HG03565 (cell line): ENCODE results near the gene ROBO3.

Source experiments
- ATAC-seq: cut with Tn5 transposase; IDR thresholded peaks from one replicate; pipeline ENCODE4 v1.9.1; 2021; ENCODE audit warnings: mild to moderate bottlenecking, moderate library complexity; ENCODE audit not compliant: unreplicated experiment

Gene ROBO3

GRCh38 chr11:124841840-124842239, 23.4 kb upstream of the ROBO3 start:
- no peak for ATAC-seq

- no peak for ATAC-seq
These were observed 22.9 kb upstream of the ROBO3 start for GRCh38 chr11:124842305-124842704.

GRCh38 chr11:124843616-124843910, 21.7 kb upstream of the ROBO3 start:
- ATAC-seq = no peak

GRCh38 chr11:124844664-124845079, 20.6 kb upstream of the ROBO3 start:
- ATAC-seq = no peak

GRCh38 chr11:124846070-124846673, 19.1 kb upstream of the ROBO3 start:
- ATAC-seq = no peak

- no peak for ATAC-seq
These were observed 6.1 kb upstream of the ROBO3 start for GRCh38 chr11:124859171-124859570.

- no peak for ATAC-seq
These were observed 3.6 kb upstream of the ROBO3 start for GRCh38 chr11:124861670-124862069.

GRCh38 chr11:124863137-124863825, 2.0 kb upstream of the ROBO3 start:
- ATAC-seq = no peak

- no peak for ATAC-seq
These were observed 1.4 kb upstream of the ROBO3 start for GRCh38 chr11:124863826-124864165.

- no peak for ATAC-seq
These were observed 898 bp upstream of the ROBO3 start for GRCh38 chr11:124864176-124864891.

GRCh38 chr11:124864892-124865180, 396 bp upstream of the ROBO3 start:
- ATAC-seq = no peak

GRCh38 chr11:124865902-124866851, 945 bp downstream of the ROBO3 start:
- no peak for ATAC-seq

GRCh38 chr11:124867700-124868099, 2.5 kb downstream of the ROBO3 start:
- no peak for ATAC-seq

- ATAC-seq = no peak
These were observed 3.4 kb downstream of the ROBO3 start for GRCh38 chr11:124868331-124869274.

- ATAC-seq = no peak
These were observed 4.1 kb downstream of the ROBO3 start for GRCh38 chr11:124869331-124869730.

- ATAC-seq = no peak
These were observed 4.7 kb downstream of the ROBO3 start for GRCh38 chr11:124869856-124870387.

- no peak for ATAC-seq
These were observed 5.2 kb downstream of the ROBO3 start for GRCh38 chr11:124870430-124870829.

- no peak for ATAC-seq
These were observed 7.0 kb downstream of the ROBO3 start for GRCh38 chr11:124872280-124872679.

GRCh38 chr11:124872741-124873140, 7.5 kb downstream of the ROBO3 start:
- no peak for ATAC-seq

GRCh38 chr11:124873951-124874350, 8.7 kb downstream of the ROBO3 start:
- ATAC-seq = no peak
